GM19438 (cell line): ENCODE measurements around the gene NISCH.

Experiments used
- ATAC-seq: cut with Tn5 transposase; IDR thresholded peaks from one replicate; pipeline ENCODE4 v1.9.1; 2021; ENCODE audit warnings: low read depth; ENCODE audit not compliant: unreplicated experiment

The NISCH gene

DNA sequence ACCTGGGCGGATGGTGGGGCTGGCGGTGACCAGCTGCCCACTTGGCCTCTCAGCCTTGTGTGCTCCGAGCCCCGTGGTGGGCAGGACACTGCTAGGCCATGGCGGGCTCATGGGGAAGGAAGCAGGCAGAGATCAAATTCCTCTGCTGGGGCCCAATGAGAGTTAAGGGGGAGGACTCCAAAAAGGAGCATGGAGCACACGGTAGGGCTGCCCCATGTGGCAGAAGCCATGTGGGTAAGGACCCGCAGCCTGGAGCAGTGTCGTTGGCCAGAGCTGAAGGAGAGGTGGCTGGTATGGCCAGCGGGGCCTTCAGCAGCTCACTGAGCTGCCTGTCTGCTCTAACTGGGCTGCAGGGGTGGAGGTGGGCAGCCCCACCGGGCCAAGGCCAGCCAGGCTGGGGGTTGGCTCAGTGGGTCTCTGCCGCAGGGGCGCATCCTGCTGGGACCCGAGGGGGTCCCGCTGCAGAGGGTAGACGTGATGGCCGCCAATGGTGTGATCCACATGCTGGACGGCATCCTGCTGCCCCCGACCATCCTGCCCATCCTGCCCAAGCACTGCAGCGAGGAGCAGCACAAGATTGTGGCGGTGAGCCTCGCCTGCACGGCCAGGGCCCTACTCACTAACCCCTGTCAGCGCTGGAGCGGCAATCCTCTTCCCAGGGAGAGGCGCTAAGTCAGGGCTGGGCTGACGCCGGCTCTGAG is 51.0 kb downstream of the NISCH start:
- ATAC-seq, result no peak

DNA sequence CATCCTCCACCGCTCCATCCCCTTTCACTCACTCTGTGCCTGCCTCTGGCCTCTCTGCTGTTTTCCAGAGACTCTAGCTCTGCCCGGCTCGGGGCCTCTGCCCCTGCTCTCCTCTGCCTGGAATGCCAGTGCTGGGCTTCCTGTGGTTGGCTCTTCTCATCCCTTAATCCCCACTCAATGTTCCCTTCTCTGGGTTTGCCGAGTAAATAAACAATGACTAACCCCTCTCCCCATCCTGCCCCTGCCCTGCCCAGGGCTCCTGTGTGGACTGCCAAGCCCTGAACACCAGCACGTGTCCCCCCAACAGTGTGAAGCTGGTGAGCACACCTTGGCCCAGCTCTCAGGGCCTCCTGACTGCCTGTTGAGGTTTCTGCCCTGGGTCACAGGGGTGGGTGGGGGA is 52.0 kb downstream of the NISCH start:
- no peak for ATAC-seq

DNA sequence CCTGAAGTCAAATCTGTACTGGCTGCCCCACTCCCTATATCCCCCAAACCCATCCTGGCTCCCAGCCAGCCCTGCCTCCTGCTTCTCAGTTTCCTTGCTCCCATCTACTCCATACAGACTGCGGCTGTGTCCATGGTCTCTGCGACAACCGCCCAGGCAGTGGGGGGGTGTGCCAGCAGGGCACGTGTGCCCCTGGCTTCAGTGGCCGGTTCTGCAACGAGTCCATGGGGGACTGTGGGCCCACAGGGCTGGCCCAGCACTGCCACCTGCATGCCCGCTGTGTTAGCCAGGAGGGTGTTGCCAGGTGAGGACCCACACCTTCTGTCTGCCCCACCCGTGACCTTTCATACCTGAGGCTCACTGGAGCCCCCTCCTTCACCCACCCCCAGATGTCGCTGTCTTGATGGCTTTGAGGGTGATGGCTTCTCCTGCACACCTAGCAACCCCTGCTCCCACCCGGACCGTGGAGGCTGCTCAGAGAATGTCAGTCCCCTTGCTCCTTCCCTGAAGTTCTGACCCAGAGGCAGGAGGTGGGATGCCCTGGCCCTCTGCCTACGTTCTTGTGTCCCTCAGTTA is 54.4 kb downstream of the NISCH start:
- ATAC-seq, result no peak

DNA sequence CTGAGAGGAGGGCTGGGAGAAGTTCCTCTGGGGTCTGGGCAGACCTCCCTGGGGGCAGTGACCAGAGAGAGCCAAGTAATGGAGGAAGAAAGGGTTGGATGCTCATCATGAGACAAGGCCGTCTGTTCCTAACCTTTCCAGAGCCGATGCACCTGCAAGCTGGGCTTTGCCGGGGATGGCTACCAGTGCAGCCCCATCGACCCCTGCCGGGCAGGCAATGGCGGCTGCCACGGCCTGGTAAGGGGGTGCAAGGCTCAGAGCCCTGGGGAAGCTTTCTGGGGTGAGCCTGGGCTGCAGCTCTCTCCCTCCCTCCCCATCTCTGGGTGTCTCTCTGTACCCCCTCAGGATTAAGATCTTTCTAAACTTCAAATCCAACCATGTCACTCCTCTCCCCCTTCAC is 56.1 kb downstream of the NISCH start:
- ATAC-seq, result no peak

DNA sequence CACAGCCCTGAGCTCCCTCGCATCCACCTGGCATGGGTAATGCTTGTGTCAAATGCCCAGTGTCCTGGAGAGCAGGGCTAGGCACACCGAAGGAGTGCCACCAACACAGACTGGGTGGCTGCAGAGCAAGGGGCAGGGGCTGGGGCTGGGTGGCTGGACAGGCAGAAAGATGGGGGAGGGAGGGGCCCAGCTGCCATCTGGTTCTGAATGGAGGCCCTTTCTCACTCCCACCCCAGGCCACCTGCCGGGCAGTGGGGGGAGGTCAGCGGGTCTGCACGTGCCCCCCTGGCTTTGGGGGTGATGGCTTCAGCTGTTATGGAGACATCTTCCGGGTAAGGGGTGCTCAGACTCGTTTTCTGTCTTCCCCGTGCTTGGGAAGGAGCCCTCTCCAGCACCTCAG is 56.7 kb downstream of the NISCH start:
- no peak for ATAC-seq

DNA sequence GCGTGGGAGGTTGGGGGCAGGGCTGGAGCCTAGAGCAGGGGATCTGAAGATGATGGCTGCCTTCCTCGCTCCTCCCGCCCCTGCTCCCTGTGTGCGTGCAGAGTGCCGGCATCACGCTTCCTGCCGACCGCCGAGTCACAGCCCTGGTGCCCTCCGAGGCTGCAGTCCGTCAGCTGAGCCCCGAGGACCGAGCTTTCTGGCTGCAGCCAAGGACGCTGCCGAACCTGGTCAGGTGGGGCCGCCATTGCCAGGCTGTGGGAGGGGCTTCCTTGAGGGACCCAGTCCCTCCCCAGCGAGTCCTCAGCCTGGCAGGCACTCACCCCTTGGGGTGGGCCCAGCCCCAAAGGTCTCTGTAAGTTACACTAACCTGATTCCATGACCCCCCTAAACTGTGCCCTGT is 57.3 kb downstream of the NISCH start:
- no peak for ATAC-seq

DNA sequence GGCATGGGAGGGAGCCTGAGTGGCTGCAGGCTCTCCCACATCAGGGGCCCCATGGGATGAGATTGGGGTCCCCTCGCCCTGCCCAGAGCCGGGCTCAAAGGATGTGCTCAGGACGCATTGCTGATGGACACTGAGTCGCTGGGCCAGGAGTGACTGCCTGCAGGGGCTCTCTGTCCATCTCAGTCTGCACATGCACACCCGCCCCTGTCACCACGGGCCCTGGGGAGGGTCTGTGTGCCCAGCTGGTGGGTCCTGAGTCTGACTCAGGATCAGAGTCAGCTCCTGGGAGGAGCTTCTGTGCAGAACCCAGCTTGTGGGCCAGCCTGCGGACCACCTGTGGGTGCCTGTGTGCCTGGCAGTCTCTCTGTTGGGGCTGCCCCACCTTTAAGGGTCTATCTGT is 57.9 kb downstream of the NISCH start:
- ATAC-seq, result no peak

DNA sequence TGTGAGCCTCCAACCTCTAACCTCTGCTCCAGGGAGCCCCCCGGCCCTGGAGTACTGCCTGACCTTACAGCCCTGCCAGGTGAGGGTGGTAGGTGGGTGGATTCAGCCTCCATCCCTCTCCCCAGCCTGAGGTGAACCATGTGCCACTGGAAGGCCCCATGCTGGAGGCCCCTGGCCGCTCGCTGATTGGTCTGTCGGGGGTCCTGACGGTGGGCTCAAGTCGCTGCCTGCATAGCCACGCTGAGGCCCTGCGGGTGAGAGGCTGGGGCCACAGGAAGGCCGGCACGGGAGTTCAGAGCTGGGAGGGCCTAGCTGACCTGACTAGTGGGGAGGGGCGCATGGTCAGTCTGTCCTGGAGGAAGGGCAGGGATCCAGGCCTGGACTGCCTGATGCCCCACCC is 59.2 kb downstream of the NISCH start:
- ATAC-seq, result no peak

DNA sequence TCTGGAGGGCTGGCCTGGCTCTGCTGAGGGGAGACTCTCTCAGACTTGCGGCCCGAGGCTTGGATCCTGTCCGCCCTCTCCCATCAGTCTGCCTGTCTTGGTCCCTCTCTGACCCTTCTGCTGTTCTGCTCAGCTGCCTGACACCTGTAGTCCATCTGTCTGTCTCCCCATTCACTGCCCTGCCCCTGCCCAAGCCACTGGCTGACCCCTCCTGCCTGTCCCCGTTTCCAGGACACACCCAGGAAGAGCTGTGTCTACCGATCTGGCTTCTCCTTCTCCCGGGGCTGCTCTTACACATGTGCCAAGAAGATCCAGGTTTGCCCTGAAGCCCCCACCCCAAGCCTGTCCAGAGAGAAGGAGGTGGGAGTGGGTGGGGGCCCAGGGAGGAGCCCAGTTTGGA is 59.8 kb downstream of the NISCH start:
- no peak for ATAC-seq

DNA sequence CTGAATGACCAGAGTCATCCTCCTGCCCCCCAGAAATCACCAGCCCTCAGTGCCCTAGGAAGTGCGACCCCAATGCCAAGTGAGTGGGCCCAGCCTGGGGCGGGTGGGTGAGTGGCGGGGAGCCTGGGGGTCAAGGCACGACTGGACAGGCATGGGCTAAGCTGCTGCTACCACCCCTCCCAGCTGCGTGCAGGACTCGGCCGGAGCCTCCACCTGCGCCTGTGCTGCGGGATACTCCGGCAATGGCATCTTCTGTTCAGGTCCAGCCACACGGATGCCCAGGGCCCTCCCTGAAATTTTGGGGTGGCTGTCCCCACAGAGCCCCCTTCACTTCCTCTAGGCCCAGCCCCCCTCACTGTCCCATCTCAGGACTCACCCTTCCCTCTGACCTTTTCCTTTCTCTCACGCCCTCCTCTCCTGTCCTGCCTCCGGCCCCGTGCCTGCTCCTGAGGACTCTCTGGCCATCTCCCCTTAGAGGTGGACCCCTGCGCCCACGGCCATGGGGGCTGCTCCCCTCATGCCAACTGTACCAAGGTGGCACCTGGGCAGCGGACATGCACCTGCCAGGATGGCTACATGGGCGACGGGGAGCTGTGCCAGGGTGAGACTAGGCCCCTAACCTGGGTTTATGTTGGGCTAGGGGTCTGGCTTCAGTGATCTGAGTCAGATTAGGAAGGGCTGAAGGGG is 61.2 kb downstream of the NISCH start:
- ATAC-seq, result no peak

DNA sequence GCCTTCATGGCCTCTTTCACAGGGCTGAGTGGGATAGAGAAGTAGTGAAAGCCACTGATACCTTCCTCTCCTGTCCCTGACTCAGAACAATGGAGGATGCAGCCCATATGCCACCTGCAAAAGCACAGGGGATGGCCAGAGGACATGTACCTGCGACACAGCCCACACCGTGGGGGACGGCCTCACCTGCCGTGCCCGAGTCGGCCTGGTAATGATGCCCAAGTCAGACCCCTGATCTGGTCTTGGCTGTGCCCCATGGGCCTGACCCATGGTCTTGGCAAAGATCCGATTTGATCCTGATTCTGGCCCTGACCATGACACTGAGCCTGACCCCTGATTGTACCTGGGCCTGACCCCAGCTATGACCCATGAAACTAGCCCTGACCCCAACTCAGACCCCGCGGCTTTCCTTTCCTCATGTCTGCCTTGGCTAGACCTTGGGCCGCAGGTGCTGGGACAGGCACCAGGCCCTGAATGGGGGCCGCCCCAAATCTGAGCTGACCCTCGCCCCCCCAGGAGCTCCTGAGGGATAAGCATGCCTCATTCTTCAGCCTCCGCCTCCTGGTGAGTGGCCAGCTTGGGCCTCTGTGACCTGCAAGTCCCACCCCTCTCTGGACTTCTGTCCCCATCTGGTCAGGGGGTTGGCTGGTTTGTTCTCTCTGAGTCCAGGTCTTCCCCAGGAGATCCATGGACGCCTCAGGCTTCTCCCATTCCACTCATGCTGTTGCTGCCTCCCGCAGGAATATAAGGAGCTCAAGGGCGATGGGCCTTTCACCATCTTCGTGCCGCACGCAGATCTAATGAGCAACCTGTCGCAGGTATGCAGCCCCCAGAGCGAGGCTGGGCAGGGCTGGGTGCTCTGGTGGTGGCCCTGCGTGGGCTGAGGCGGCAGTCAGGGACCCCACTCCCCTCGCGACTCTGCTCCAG is 62.7 kb downstream of the NISCH start:
- no peak for ATAC-seq

DNA sequence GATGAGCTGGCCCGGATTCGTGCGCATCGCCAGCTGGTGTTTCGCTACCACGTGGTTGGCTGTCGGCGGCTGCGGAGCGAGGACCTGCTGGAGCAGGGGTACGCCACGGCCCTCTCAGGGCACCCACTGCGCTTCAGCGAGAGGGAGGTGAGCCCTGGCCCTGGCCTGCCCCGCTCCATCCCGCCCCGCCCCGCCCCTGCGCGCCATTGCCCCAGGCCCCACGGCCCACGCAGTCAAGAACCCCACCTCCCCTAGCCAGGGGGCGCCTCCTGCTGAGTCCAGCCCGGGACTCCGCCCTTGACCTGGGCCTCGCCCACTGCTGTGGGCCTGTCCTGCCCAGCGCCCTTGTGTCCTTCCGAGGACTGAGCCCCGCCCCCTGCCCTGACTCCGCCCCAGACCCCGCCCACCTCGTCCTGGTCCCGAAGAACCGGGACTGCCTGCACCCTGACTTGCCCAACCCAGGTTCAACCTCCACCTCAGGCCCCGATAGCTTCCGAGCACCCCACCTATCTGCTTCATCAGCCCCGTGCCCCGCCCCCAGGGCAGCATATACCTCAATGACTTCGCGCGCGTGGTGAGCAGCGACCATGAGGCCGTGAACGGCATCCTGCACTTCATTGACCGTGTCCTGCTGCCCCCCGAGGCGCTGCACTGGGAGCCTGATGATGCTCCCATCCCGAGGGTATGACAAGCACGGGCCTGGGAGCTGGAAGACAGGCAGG is 63.5 kb downstream of the NISCH start:
- no peak for ATAC-seq

DNA sequence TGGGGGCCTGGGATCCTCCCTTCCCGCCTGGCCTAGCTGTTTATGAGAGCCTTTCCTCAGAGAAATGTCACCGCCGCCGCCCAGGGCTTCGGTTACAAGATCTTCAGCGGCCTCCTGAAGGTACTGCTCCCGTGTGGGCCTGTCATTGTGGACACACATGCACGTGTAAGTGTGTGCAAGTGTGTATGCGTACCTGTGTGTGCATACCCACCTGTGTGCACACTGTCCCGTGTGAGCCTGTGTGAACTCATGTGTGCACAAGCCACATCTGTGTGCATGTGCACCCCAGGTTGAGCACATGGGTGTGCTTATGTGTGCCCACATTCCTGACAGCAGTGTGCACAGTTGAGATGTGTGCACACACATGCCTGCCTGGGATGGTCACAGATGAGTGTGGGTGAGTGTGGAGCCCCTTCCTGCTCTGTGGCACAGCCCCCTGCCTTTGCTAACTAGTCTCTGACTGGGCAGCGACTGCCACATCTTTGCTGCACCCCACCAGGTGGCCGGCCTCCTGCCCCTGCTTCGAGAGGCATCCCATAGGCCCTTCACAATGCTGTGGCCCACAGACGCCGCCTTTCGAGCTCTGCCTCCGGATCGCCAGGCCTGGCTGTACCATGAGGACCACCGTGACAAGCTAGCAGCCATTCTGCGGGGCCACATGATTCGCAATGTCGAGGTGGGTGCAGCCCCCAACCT is 64.2 kb downstream of the NISCH start:
- ATAC-seq, result no peak

DNA sequence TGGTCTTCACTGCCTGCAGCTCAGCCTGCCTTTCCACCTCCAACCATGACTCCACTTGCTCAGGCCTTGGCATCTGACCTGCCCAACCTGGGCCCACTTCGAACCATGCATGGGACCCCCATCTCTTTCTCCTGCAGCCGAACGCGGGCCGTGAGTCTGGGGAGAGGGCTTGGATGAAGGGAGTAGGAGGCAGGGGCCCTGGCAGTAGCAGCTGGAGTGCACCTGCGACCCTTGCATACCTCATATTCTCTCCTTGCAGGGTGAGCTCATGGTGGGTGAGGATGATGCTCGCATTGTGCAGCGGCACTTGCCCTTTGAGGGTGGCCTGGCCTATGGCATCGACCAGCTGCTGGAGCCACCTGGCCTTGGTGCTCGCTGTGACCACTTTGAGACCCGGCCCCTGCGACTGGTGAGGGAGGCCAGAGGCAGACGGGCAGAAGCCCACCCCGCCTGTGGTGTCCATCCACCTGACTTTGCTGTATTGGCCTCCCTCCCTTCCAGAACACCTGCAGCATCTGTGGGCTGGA is 64.8 kb downstream of the NISCH start:
- ATAC-seq, result no peak

DNA sequence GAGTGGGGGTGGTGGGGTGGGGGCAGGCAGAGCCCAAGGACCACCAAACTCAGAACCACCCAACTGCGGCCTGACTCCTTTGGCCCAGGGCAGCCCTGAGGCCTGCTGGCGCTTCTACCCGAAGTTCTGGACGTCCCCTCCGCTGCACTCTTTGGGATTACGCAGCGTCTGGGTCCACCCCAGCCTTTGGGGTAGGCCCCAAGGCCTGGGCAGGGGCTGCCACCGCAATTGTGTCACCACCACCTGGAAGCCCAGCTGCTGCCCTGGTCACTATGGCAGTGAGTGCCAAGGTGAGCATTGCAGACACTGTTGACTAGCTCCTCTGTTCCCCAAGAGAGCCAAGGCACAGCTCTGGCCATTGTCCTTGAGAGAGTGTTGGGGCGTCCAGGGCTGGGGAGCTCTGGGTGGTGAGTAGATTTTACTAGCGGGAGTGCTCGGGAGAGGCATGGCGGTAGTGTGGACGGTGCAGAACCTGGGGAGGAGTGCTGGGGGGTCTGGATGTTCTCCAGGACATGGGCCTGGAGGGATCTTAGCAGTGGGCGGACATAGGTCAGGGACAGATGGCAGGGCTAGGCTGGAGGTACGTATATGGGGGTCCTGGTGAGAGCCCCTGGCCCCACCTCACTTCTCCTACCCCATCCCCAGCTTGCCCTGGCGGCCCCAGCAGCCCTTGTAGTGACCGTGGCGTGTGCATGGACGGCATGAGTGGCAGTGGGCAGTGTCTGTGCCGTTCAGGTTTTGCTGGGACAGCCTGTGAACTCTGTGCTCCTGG is 65.5 kb downstream of the NISCH start:
- no peak for ATAC-seq

DNA sequence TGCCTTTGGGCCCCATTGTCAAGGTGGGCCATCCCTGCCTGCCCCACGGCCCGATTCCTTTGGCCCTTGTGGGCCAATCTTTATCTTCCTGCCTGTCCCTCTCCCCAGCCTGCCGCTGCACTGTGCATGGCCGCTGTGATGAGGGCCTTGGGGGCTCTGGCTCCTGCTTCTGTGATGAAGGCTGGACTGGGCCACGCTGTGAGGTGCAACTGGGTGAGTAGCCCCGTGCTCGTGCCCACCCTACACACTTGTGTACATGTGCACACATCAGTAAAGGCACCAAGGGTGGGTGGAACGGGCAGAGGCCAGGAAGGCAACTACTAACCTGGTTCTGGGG is 66.1 kb downstream of the NISCH start:
- ATAC-seq, result no peak

DNA sequence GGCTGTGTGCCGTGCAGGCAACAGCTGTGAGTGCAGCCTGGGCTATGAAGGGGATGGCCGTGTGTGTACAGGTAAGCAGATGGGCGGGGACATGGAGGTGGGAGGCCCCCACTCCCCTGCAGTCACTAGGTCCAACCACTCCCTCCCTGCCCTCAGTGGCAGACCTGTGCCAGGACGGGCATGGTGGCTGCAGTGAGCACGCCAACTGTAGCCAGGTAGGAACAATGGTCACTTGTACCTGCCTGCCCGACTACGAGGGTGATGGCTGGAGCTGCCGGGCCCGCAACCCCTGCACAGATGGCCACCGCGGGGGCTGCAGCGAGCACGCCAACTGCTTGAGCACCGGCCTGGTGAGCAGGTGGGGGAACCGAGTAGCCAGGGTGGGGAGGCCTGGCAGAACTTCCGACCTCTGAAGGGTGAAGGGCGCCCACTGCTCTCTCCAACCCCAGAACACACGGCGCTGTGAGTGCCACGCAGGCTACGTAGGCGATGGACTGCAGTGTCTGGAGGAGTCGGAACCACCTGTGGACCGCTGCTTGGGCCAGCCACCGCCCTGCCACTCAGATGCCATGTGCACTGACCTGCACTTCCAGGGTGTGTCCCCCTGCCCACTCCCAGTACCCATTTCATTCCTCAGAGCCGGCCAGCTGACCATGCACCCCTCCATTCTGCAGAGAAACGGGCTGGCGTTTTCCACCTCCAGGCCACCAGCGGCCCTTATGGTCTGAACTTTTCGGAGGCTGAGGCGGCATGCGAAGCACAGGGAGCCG is 66.7 kb downstream of the NISCH start:
- no peak for ATAC-seq

DNA sequence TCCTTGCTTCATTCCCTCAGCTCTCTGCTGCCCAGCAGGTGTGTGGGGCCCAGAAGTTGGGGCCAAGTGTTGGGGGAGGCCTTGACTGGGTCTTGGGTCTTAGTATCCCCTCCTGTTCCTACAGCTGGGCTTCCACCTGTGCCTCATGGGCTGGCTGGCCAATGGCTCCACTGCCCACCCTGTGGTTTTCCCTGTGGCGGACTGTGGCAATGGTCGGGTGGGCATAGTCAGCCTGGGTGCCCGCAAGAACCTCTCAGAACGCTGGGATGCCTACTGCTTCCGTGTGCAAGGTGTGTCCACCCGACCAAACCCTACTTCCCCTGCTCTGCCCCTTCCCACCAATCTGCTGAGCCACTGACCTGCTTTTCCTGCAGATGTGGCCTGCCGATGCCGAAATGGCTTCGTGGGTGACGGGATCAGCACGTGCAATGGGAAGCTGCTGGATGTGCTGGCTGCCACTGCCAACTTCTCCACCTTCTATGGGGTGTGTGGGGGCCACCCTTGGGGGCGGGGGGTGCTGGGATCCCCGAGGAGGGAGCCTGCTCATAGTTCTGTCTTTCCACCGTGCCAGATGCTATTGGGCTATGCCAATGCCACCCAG is 67.3 kb downstream of the NISCH start:
- no peak for ATAC-seq
